ENCODE measurements around the gene POLD2.

The POLD2 gene

GRCh38 chr7:44112997-44113763 is 10.2 kb downstream of the POLD2 start:
- DNase-seq = no peak

GRCh38 chr7:44112231-44112996 is 10.9 kb downstream of the POLD2 start:
- no peak for DNase-seq

- no peak for DNase-seq
These were observed 11.6 kb downstream of the POLD2 start for GRCh38 chr7:44111761-44112160.

GRCh38 chr7:44110719-44111635 is 12.4 kb downstream of the POLD2 start:
- DNase-seq = no peak

GRCh38 chr7:44109991-44110390 is 13.4 kb downstream of the POLD2 start:
- no peak for DNase-seq

GRCh38 chr7:44108768-44109750 is 14.3 kb downstream of the POLD2 start:
- no peak for DNase-seq

GRCh38 chr7:44107961-44108767 is 15.2 kb downstream of the POLD2 start:
- DNase-seq = no peak

- no peak for DNase-seq
These were observed 16.0 kb downstream of the POLD2 start for GRCh38 chr7:44107116-44107960.

- no peak for DNase-seq
These were observed 16.9 kb downstream of the POLD2 start for GRCh38 chr7:44106311-44107065.

- DNase-seq = no peak
These were observed 17.5 kb downstream of the POLD2 start for GRCh38 chr7:44105832-44106231.

- DNase-seq = no peak
These were observed 18.2 kb downstream of the POLD2 start for GRCh38 chr7:44104860-44105771.

- no peak for DNase-seq
These were observed 19.2 kb downstream of the POLD2 start, which contains the start of gene AEBP1 for GRCh38 chr7:44103923-44104859. AEBP1 (plus strand) TSS chr7:44104345; CDS start chr7:44104666, 321 bp downstream.

GRCh38 chr7:44103566-44103922 is 19.8 kb downstream of the POLD2 start:
- no peak for DNase-seq

- no peak for DNase-seq
These were observed 20.3 kb downstream of the POLD2 start for GRCh38 chr7:44102846-44103565.

- no peak for DNase-seq
These were observed 21.1 kb downstream of the POLD2 start for GRCh38 chr7:44101966-44102845.

All from T-helper 9 cell (primary cell).